Peyer's patch (tissue), 4 donors: ENCODE measurements around the gene IQGAP2.

Source experiments
- CTCF ChIP-seq, 6 experiments: fragments of 450-650 bp in 4 of 6; fragments of 200-600 bp in 2 of 6; sonication (generic) in 1 of 6; IDR thresholded peaks; one replicate each; pipeline ENCODE4 v1.5.1; 2017 to 2019; ENCODE audit warnings: antibody characterized with exemption in 6 of 6, mild to moderate bottlenecking in 3 of 6, moderate library complexity in 1 of 6
- POLR2A ChIP-seq, 2 donors: fragments of 450-650 bp; IDR thresholded peaks; one replicate each; pipeline ENCODE4 v1.5.1; 2017; ENCODE audit warnings: antibody characterized with exemption in 2 of 2, mild to moderate bottlenecking in 2 of 2, moderate library complexity in 2 of 2

DNA sequence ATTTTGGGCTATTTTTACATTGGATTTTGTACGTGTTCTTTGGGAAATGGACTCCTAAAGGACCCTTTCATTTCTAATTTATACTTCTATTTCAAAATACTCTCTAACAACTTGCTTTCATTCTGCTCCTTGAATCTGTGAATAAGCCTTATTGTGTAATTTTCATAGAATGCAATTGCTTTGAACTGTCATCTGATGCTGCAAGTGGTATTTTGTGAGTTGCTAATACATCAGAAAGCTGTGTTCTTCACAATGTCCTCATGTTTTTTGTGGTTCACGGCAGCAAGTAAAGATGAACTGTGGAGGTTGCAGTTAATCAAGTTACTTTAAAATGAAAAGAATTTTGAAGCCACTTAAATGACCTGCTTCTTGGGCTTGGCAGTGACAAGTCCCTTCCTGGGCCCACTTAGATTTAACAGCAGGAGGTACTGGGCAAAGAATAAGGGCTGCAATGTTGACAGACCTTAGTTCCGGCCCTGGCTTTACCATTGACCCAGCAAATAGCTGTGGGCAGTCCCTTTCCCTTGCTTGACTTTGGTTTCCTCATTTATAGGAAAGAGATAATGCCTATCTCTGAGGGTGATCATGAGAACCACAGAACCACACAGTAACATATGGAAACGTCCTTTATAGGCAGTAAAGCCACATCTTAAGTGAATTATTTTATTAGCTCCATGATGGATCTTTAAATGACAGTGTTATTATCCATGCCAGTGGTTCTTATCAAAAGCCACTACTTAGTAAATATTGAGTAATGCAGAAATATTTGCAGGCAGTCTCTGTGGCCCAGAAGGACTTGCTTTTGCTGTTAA is 54.8 kb downstream of the IQGAP2 start:
- TF ChIP-seq POLR2A (IDR thresholded peaks at IDR 0.05) (no peak), CTCF (IDR thresholded peaks at IDR 0.05) (no peak)
